GM13977 (cell line): ENCODE data around the gene CLSTN2.

Experiments used
- DNase-seq: peaks from one replicate; pipeline ENCODE4 v3.0.0; 2012; ENCODE audit warnings: low spot score
- in situ Hi-C: fragments of 300-500 bp; cut with MboI; formaldehyde crosslinking; loops from one replicate; pipeline ENCODE4 v1.12.0; 2022; ENCODE audit warnings: low sequenced_read_pairs, low pct_unique_long_range_greater_than_20kb, mixed read lengths, inconsistent platforms; ENCODE audit not compliant: unreplicated experiment
- TF ChIP-seq, protein P1 (sequence below): IDR thresholded peaks from 2 replicates; pipeline ENCODE4 v1.5.1; 2012; ENCODE audit warnings: mild to moderate bottlenecking, control low read depth; ENCODE audit not compliant: insufficient read depth; ENCODE audit errors: extremely low read depth, missing control alignments

CLSTN2 gene

GRCh38 chr3:139897759-139898158 is 37.2 kb upstream of the CLSTN2 start:
- no peak for DNase-seq
- TF ChIP-seq, protein P1, sequence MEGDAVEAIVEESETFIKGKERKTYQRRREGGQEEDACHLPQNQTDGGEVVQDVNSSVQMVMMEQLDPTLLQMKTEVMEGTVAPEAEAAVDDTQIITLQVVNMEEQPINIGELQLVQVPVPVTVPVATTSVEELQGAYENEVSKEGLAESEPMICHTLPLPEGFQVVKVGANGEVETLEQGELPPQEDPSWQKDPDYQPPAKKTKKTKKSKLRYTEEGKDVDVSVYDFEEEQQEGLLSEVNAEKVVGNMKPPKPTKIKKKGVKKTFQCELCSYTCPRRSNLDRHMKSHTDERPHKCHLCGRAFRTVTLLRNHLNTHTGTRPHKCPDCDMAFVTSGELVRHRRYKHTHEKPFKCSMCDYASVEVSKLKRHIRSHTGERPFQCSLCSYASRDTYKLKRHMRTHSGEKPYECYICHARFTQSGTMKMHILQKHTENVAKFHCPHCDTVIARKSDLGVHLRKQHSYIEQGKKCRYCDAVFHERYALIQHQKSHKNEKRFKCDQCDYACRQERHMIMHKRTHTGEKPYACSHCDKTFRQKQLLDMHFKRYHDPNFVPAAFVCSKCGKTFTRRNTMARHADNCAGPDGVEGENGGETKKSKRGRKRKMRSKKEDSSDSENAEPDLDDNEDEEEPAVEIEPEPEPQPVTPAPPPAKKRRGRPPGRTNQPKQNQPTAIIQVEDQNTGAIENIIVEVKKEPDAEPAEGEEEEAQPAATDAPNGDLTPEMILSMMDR = no peak
- in situ Hi-C loops = no loop called here

DNA sequence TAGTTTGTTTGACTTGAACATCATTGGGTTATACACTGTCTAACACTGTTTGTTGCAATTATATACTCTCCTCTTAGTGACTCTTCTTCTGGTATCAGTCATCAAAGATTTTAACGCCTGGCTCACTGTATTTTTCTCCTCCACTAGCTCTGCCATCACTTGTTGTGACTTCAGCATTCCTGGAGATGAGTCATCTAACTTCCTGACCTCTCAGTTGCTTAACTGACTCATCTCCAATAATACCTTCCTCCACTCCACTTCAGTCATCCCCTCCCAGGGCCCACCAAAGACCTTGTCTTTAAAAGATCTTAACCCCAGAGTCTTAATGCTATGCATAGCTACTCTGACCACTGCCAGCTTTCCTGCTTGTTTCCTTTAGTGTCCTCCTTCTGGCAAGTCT is 28.6 kb upstream of the CLSTN2 start:
- TF ChIP-seq, protein P1 = no peak
- in situ Hi-C loops = no loop called here
- DNase-seq = no peak

- in situ Hi-C loops = no loop called here
- TF ChIP-seq, protein P1 = no peak
- no peak for DNase-seq
These were observed 25.2 kb upstream of the CLSTN2 start for GRCh38 chr3:139909811-139910210.

GRCh38 chr3:139916271-139916670 is 18.7 kb upstream of the CLSTN2 start:
- in situ Hi-C loops = no loop called here
- DNase-seq = no peak
- TF ChIP-seq, protein P1 = no peak

GRCh38 chr3:139917226-139917785 is 17.7 kb upstream of the CLSTN2 start:
- DNase-seq = no peak
- in situ Hi-C loops = no loop called here
- TF ChIP-seq, protein P1 = no peak

DNA sequence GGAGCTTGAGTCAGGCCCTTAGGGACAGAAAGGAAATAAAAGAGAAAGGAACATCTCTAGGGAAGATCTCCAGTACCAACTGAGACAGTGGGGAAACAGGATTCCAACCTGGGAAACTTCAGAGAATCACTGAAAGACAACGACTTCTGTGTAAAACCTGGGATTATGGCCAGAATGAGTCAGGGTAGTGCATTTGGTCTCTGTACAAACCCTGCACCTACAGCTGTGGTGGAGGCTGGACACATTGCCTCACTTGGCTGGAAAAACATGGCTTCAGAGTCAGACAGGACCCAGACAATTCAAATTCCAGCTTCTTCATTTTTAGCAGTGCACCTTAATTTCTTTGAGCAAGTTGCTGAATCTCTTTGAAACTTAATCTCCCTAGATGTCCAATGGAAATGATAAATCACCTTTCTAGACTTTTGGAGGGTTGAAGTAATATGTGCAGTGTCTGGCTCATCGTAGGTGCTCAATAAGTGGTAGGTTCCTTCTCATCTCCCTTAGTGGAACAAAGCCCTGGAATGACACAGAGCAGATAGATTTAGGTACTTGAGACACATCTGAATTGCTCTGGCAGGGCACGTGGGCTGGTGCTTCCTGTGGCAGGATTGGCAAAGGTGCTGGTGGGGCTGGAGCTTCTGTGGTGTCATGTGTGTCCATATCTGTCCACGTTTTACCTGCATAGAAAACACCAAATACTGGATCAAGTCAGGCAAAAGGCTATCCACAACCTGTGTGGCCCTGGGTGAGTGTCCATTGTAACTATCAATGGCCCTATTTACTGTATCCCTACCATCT is 6.1 kb upstream of the CLSTN2 start:
- TF ChIP-seq, protein P1 = no peak
- DNase-seq = no peak
- in situ Hi-C loops = no loop called here
